Testis (tissue), 3 donors: ENCODE results near the gene PPP1R9A. TPM values are rescaled to one million over a fixed set of nuclear protein-coding genes. Genes with fewer than 3 reads are reported as not detected.

ENCODE experiments used
- DNase-seq: peaks from one replicate; pipeline ENCODE4 v3.0.0-alpha.2; 2019
- H3K27ac ChIP-seq, 2 donors: fragments of 200-600 bp; sonication (generic); one replicate each; pipeline ENCODE4 v1.5.1; 2019
- H3K27me3 ChIP-seq: fragments of 200-600 bp; sonication (generic); one replicate; pipeline ENCODE4 v1.5.1; 2019
- H3K36me3 ChIP-seq: fragments of 200-600 bp; sonication (generic); one replicate; pipeline ENCODE4 v1.5.1; 2017; ENCODE audit warnings: low read depth; ENCODE audit errors: missing control alignments
- H3K4me1 ChIP-seq: fragments of 200-600 bp; sonication (generic); one replicate; pipeline ENCODE4 v1.5.1; 2019
- H3K4me3 ChIP-seq, 2 donors: fragments of 200-600 bp; sonication (generic); one replicate each; pipeline ENCODE4 v1.5.1; 2017 to 2019
- H3K9me3 ChIP-seq: fragments of 200-600 bp; sonication (generic); one replicate; pipeline ENCODE4 v1.5.1; 2017
- POLR2A ChIP-seq: fragments of 450-650 bp; IDR thresholded peaks from one replicate; pipeline ENCODE4 v1.6.1; 2017; ENCODE audit warnings: antibody characterized with exemption, mild to moderate bottlenecking, moderate library complexity
- WGBS, 2 donors: methylation state at CpG; one replicate each; pipeline ENCODE4 v1.1.5; 2018; 5-methylcytosine and 5-hydroxymethylcytosine counted together
- intact Hi-C: fragments of 100-400 bp; cut with DNase I; formaldehyde crosslinking; loops from one replicate; pipeline ENCODE4 v1.15.1; 2023; ENCODE audit warnings: low total_unique reads
- polyA plus RNA-seq: library from polyadenylated mRNA; stranded (reverse); fragments of 350-450 nt; fragmentation: Illumina TruSeq; extraction: RNeasy Lipid Tissue Mini Kit (QIAGEN cat#74804); gene quantifications from one replicate; pipeline ENCODE4 v1.2.3, GENCODE V29; 2014; ENCODE audit warnings: low read depth, low replicate concordance; ENCODE audit not compliant: insufficient read depth
- total RNA-seq, 2 donors: library from RNA; depleted of rRNA; stranded (reverse); fragments of >200 nt; gene quantifications; one replicate each; pipeline ENCODE4 v1.2.3, GENCODE V29; 2016
- TF ChIP-seq, protein P1 (sequence below), 3 experiments: fragments of 450-650 bp in 2 of 3; fragments of 200-600 bp in 1 of 3; sonication (generic) in 1 of 3; IDR thresholded peaks; one replicate each; pipeline ENCODE4 v1.5.1; 2016 to 2019; ENCODE audit warnings: antibody characterized with exemption in 3 of 3, mild to moderate bottlenecking in 2 of 3, moderate library complexity in 1 of 3

The PPP1R9A gene
- total and polyA plus RNA-seq, 3 donors from 2014 or later = 16.7 to 47.8 (median 47.0) TPM

- no peaks in the 10 kb centered on the region for H3K9me3 ChIP-seq
- no peak overlapping the region for H3K27ac ChIP-seq
- H3K4me3 ChIP-seq = no peak overlapping the region
- no peak for DNase-seq
- no peaks in the 10 kb centered on the region for H3K4me1 ChIP-seq
- TF ChIP-seq, protein P1, sequence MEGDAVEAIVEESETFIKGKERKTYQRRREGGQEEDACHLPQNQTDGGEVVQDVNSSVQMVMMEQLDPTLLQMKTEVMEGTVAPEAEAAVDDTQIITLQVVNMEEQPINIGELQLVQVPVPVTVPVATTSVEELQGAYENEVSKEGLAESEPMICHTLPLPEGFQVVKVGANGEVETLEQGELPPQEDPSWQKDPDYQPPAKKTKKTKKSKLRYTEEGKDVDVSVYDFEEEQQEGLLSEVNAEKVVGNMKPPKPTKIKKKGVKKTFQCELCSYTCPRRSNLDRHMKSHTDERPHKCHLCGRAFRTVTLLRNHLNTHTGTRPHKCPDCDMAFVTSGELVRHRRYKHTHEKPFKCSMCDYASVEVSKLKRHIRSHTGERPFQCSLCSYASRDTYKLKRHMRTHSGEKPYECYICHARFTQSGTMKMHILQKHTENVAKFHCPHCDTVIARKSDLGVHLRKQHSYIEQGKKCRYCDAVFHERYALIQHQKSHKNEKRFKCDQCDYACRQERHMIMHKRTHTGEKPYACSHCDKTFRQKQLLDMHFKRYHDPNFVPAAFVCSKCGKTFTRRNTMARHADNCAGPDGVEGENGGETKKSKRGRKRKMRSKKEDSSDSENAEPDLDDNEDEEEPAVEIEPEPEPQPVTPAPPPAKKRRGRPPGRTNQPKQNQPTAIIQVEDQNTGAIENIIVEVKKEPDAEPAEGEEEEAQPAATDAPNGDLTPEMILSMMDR (IDR thresholded peaks at IDR 0.05) = no peak
- no peak for TF ChIP-seq POLR2A
- H3K36me3 ChIP-seq = no peaks in the 10 kb centered on the region
- intact Hi-C loops = no loop called here
- no peaks in the 10 kb centered on the region for H3K27me3 ChIP-seq
- 59 to 71% methylated on average over 2 of the region's 2 CpGs for WGBS, 2 donors
These were observed 415.5 kb downstream of the PPP1R9A start for GRCh38 chr7:95322854-95323253.

GRCh38 chr7:95323410-95324129, 416.2 kb downstream of the PPP1R9A start:
- intact Hi-C loops = no loop called here
- H3K36me3 ChIP-seq = no peaks in the 10 kb centered on the region

GRCh38 chr7:95324431-95324830, 417.0 kb downstream of the PPP1R9A start, which contains the start of gene PON1:
PON1 (minus strand) TSS chr7:95324532; CDS start chr7:95324475, 57 bp downstream.
- no peaks in the 10 kb centered on the region for H3K4me1 ChIP-seq
- WGBS, 2 donors = 22 to 48% methylated on average over 3 to 20 of the region's 20 CpGs
- no peak for DNase-seq
- H3K4me3 ChIP-seq = no peak within 1 kb of the TSS
- intact Hi-C loops = no loop called here
- H3K27me3 ChIP-seq = no peaks in the 10 kb centered on the region
- no peaks in the 10 kb centered on the region for H3K9me3 ChIP-seq
- TF ChIP-seq POLR2A = no peak
- TF ChIP-seq, protein P1 (IDR thresholded peaks at IDR 0.05) = no peak
- H3K36me3 ChIP-seq = no peaks in the 10 kb centered on the region
- H3K27ac ChIP-seq = no peak within 1 kb of the TSS

More at GRCh38 chr7:95323410-95324129, 416.2 kb downstream of the PPP1R9A start:
- H3K4me1 ChIP-seq = no peaks in the 10 kb centered on the region
- H3K4me3 ChIP-seq = no peak overlapping the region
- TF ChIP-seq POLR2A = no peak
- TF ChIP-seq, protein P1 (IDR thresholded peaks at IDR 0.05) = no peak
- DNase-seq = no peak
- no peaks in the 10 kb centered on the region for H3K9me3 ChIP-seq
- WGBS, 2 donors = 75 to 78% methylated on average over 9 of the region's 9 CpGs
- no peaks in the 10 kb centered on the region for H3K27me3 ChIP-seq
- H3K27ac ChIP-seq = no peak overlapping the region

DNA sequence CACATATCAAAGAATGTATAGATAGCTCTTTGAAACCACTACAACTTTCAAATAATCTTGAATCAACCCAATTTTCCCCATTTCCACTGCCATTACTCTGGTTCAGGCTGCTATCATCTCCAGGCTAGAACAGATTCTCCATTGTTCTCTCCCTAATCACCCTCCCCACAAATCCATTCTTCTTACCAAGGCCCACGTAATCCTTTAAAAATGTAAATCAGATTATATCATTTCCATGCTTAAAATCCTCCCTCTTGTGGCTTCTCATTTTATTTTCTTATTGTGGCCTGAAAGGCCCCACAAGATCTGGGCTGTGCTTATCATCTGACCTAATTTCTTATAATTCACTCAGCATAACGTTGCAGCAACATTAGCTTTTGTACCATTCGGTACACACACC, 420.0 kb downstream of the PPP1R9A start:
- no peaks in the 10 kb centered on the region for H3K4me1 ChIP-seq
- H3K27me3 ChIP-seq = no peaks in the 10 kb centered on the region
- H3K27ac ChIP-seq = no peak overlapping the region
- TF ChIP-seq, protein P1 (IDR thresholded peaks at IDR 0.05) = no peak
- no peak for TF ChIP-seq POLR2A
- H3K4me3 ChIP-seq = no peak overlapping the region
- H3K36me3 ChIP-seq = no peaks in the 10 kb centered on the region
- 58 to 60% methylated on average over 3 of the region's 3 CpGs for WGBS, 2 donors
- no peaks in the 10 kb centered on the region for H3K9me3 ChIP-seq
- DNase-seq = no peak
- intact Hi-C loops = no loop called here
